Medulla oblongata (tissue), 1 donor: ENCODE data around the gene SHC2.
"Not testable (repeated sequence)": the region's sequence is repeated elsewhere in the genome, so short reads cannot be mapped to it uniquely, and the experiment has no call there.

Source experiments
- DNase-seq: peaks from one replicate; pipeline ENCODE4 v3.0.0-alpha.2; 2015; ENCODE audit errors: extremely low spot score

The SHC2 gene

GRCh38 chr19:423691-424466 is 37.0 kb downstream of the SHC2 start:
- DNase-seq, result no peak

GRCh38 chr19:422917-423226 is 38.0 kb downstream of the SHC2 start:
- not testable (repeated sequence) for DNase-seq

GRCh38 chr19:422213-422916 is 38.5 kb downstream of the SHC2 start:
- no peak for DNase-seq

GRCh38 chr19:419721-420515 is 40.9 kb downstream of the SHC2 start:
- no peak for DNase-seq

- no peak for DNase-seq
Measured at GRCh38 chr19:418761-419671, 41.8 kb downstream of the SHC2 start.

- DNase-seq, result no peak
Measured at GRCh38 chr19:416416-416815, 44.4 kb downstream of the SHC2 start.

- no peak for DNase-seq
Measured at GRCh38 chr19:415292-415691, 45.5 kb downstream of the SHC2 start.

GRCh38 chr19:413756-414420 is 46.9 kb downstream of the SHC2 start:
- no peak for DNase-seq

GRCh38 chr19:412356-413355 is 48.2 kb downstream of the SHC2 start:
- no peak for DNase-seq

GRCh38 chr19:411723-412355 is 49.0 kb downstream of the SHC2 start:
- DNase-seq, result no peak

GRCh38 chr19:411121-411722 is 49.6 kb downstream of the SHC2 start:
- DNase-seq, result not testable (repeated sequence)

- no peak for DNase-seq
Measured at GRCh38 chr19:410243-410781, 50.5 kb downstream of the SHC2 start.

GRCh38 chr19:409516-410242 is 51.2 kb downstream of the SHC2 start:
- DNase-seq, result no peak

GRCh38 chr19:408902-409515 is 51.8 kb downstream of the SHC2 start, which contains the start of gene C2CD4C:
Gene C2CD4C, minus strand, starts transcription at chr19:409147. Its CDS starts 786 bp downstream, at chr19:408361.
- no peak for DNase-seq

- no peak for DNase-seq
Measured at GRCh38 chr19:408441-408901, 52.4 kb downstream of the SHC2 start.

- DNase-seq, result no peak
Measured at GRCh38 chr19:407511-408440, 53.1 kb downstream of the SHC2 start.
